Measurements from ENCODE around the gene SMYD3.
"Not testable (repeated sequence)": the region's sequence is repeated elsewhere in the genome, so short reads cannot be mapped to it uniquely, and the experiment has no call there.

The SMYD3 gene

GRCh38 chr1:246081856-246082668, 425.0 kb downstream of the SMYD3 start:
- H3K9me3 ChIP-seq (ENCODE audit: low read length), result no peaks in the 10 kb centered on the region
- no peaks in the 10 kb centered on the region for H3K36me3 ChIP-seq (ENCODE audit: insufficient read depth, low read length)
- H3K27me3 ChIP-seq (ENCODE audit: control insufficient read depth in 1 of 2, insufficient read depth in 2 of 2, low read length in 2 of 2), result no peaks in the 10 kb centered on the region
- H3K27ac ChIP-seq (ENCODE audit: low read depth, low read length), result no peak overlapping the region
- H3K9ac ChIP-seq (ENCODE audit: low read length), result no peak overlapping the region
- H3K4me3 ChIP-seq (ENCODE audit: low read depth in 1 of 2, low read length in 2 of 2), result no peak overlapping the region
- peaks cover 11% of the 10 kb centered on the region for H3K4me1 ChIP-seq (ENCODE audit: insufficient read depth, low read length)

- Histone ChIP-seq H3K27ac (ENCODE audit: low read depth, low read length) (no peak overlapping the region), H3K9ac (ENCODE audit: low read length) (no peak overlapping the region), H3K27me3 (ENCODE audit: control insufficient read depth in 1 of 2, insufficient read depth in 2 of 2, low read length in 2 of 2) (no peaks in the 10 kb centered on the region), H3K4me3 (ENCODE audit: low read depth in 1 of 2, low read length in 2 of 2) (no peak overlapping the region), H3K9me3 (ENCODE audit: low read length) (no peaks in the 10 kb centered on the region), H3K4me1 (ENCODE audit: insufficient read depth, low read length) (peaks cover 11% of the 10 kb centered on the region), H3K36me3 (ENCODE audit: insufficient read depth, low read length) (no peaks in the 10 kb centered on the region)
These were observed 425.9 kb downstream of the SMYD3 start for GRCh38 chr1:246081138-246081702.

GRCh38 chr1:246080031-246080430, 427.0 kb downstream of the SMYD3 start:
- Histone ChIP-seq H3K9me3 (ENCODE audit: low read length) (no peaks in the 10 kb centered on the region), H3K27me3 (ENCODE audit: control insufficient read depth in 1 of 2, insufficient read depth in 2 of 2, low read length in 2 of 2) (no peaks in the 10 kb centered on the region), H3K4me3 (ENCODE audit: low read depth in 1 of 2, low read length in 2 of 2) (no peak overlapping the region), H3K27ac (ENCODE audit: low read depth, low read length) (no peak overlapping the region), H3K9ac (ENCODE audit: low read length) (no peak overlapping the region), H3K36me3 (ENCODE audit: insufficient read depth, low read length) (no peaks in the 10 kb centered on the region), H3K4me1 (ENCODE audit: insufficient read depth, low read length) (peaks cover 11% of the 10 kb centered on the region)

GRCh38 chr1:246078888-246079252, 428.2 kb downstream of the SMYD3 start:
- Histone ChIP-seq H3K36me3 (ENCODE audit: insufficient read depth, low read length) (no peaks in the 10 kb centered on the region), H3K27ac (ENCODE audit: low read depth, low read length) (no peak overlapping the region), H3K27me3 (ENCODE audit: control insufficient read depth in 1 of 2, insufficient read depth in 2 of 2, low read length in 2 of 2) (no peaks in the 10 kb centered on the region), H3K4me1 (ENCODE audit: insufficient read depth, low read length) (peaks cover 11% of the 10 kb centered on the region), H3K9ac (ENCODE audit: low read length) (no peak overlapping the region), H3K4me3 (ENCODE audit: low read depth in 1 of 2, low read length in 2 of 2) (no peak overlapping the region), H3K9me3 (ENCODE audit: low read length) (no peaks in the 10 kb centered on the region)

- no peak overlapping the region for H3K27ac ChIP-seq (ENCODE audit: low read depth, low read length)
- no peaks in the 10 kb centered on the region for H3K9me3 ChIP-seq (ENCODE audit: low read length)
- no peaks in the 10 kb centered on the region for H3K36me3 ChIP-seq (ENCODE audit: insufficient read depth, low read length)
- no peak overlapping the region for H3K4me3 ChIP-seq (ENCODE audit: low read depth in 1 of 2, low read length in 2 of 2)
- peaks cover 11% of the 10 kb centered on the region for H3K4me1 ChIP-seq (ENCODE audit: insufficient read depth, low read length)
- H3K9ac ChIP-seq (ENCODE audit: low read length), result no peak overlapping the region
- no peaks in the 10 kb centered on the region for H3K27me3 ChIP-seq (ENCODE audit: control insufficient read depth in 1 of 2, insufficient read depth in 2 of 2, low read length in 2 of 2)
These were observed 428.8 kb downstream of the SMYD3 start for GRCh38 chr1:246078126-246078887.

- no peaks in the 10 kb centered on the region for H3K27me3 ChIP-seq (ENCODE audit: control insufficient read depth in 1 of 2, insufficient read depth in 2 of 2, low read length in 2 of 2)
- H3K4me3 ChIP-seq (ENCODE audit: low read depth in 1 of 2, low read length in 2 of 2), result no peak overlapping the region
- H3K9me3 ChIP-seq (ENCODE audit: low read length), result no peaks in the 10 kb centered on the region
- no peak overlapping the region for H3K9ac ChIP-seq (ENCODE audit: low read length)
- no peaks in the 10 kb centered on the region for H3K36me3 ChIP-seq (ENCODE audit: insufficient read depth, low read length)
- no peak overlapping the region for H3K27ac ChIP-seq (ENCODE audit: low read depth, low read length)
- peaks cover 11% of the 10 kb centered on the region for H3K4me1 ChIP-seq (ENCODE audit: insufficient read depth, low read length)
These were observed 429.6 kb downstream of the SMYD3 start for GRCh38 chr1:246077476-246077875.

- no peaks in the 10 kb centered on the region for H3K9me3 ChIP-seq (ENCODE audit: low read length)
- H3K36me3 ChIP-seq (ENCODE audit: insufficient read depth, low read length), result no peaks in the 10 kb centered on the region
- no peak overlapping the region for H3K27ac ChIP-seq (ENCODE audit: low read depth, low read length)
- no peak overlapping the region for H3K9ac ChIP-seq (ENCODE audit: low read length)
- H3K4me1 ChIP-seq (ENCODE audit: insufficient read depth, low read length), result peaks cover 11% of the 10 kb centered on the region
- no peak overlapping the region for H3K4me3 ChIP-seq (ENCODE audit: low read depth in 1 of 2, low read length in 2 of 2)
- H3K27me3 ChIP-seq (ENCODE audit: control insufficient read depth in 1 of 2, insufficient read depth in 2 of 2, low read length in 2 of 2), result no peaks in the 10 kb centered on the region
These were observed 432.7 kb downstream of the SMYD3 start for GRCh38 chr1:246074421-246074820.

- Histone ChIP-seq H3K36me3 (ENCODE audit: insufficient read depth, low read length) (no peaks in the 10 kb centered on the region), H3K9ac (ENCODE audit: low read length) (no peak overlapping the region), H3K9me3 (ENCODE audit: low read length) (no peaks in the 10 kb centered on the region), H3K27me3 (ENCODE audit: control insufficient read depth in 1 of 2, insufficient read depth in 2 of 2, low read length in 2 of 2) (no peaks in the 10 kb centered on the region), H3K4me3 (ENCODE audit: low read depth in 1 of 2, low read length in 2 of 2) (no peak overlapping the region), H3K27ac (ENCODE audit: low read depth, low read length) (no peak overlapping the region), H3K4me1 (ENCODE audit: insufficient read depth, low read length) (no peaks in the 10 kb centered on the region)
These were observed 434.6 kb downstream of the SMYD3 start for GRCh38 chr1:246072456-246072955.

GRCh38 chr1:246071981-246072380, 435.1 kb downstream of the SMYD3 start:
- H3K9me3 ChIP-seq (ENCODE audit: low read length); H3K4me3 ChIP-seq (ENCODE audit: low read depth in 1 of 2, low read length in 2 of 2); H3K36me3 ChIP-seq (ENCODE audit: insufficient read depth, low read length); H3K27me3 ChIP-seq (ENCODE audit: control insufficient read depth in 1 of 2, insufficient read depth in 2 of 2, low read length in 2 of 2); H3K4me1 ChIP-seq (ENCODE audit: insufficient read depth, low read length); H3K9ac ChIP-seq (ENCODE audit: low read length); H3K27ac ChIP-seq (ENCODE audit: low read depth, low read length): not testable (repeated sequence)

- not testable (repeated sequence) for H3K27ac ChIP-seq (ENCODE audit: low read depth, low read length)
These were observed 435.5 kb downstream of the SMYD3 start for GRCh38 chr1:246071561-246071960.

GRCh38 chr1:246069581-246069980, 437.5 kb downstream of the SMYD3 start:
- Histone ChIP-seq H3K27me3 (ENCODE audit: control insufficient read depth in 1 of 2, insufficient read depth in 2 of 2, low read length in 2 of 2) (no peaks in the 10 kb centered on the region), H3K4me3 (ENCODE audit: low read depth in 1 of 2, low read length in 2 of 2) (no peak overlapping the region), H3K4me1 (ENCODE audit: insufficient read depth, low read length) (no peaks in the 10 kb centered on the region), H3K9me3 (ENCODE audit: low read length) (no peaks in the 10 kb centered on the region), H3K27ac (ENCODE audit: low read depth, low read length) (no peak overlapping the region), H3K9ac (ENCODE audit: low read length) (no peak overlapping the region), H3K36me3 (ENCODE audit: insufficient read depth, low read length) (no peaks in the 10 kb centered on the region)

More at GRCh38 chr1:246071561-246071960, 435.5 kb downstream of the SMYD3 start:
- H3K9me3 ChIP-seq (ENCODE audit: low read length); H3K4me3 ChIP-seq (ENCODE audit: low read depth in 1 of 2, low read length in 2 of 2); H3K9ac ChIP-seq (ENCODE audit: low read length); H3K4me1 ChIP-seq (ENCODE audit: insufficient read depth, low read length); H3K36me3 ChIP-seq (ENCODE audit: insufficient read depth, low read length); H3K27me3 ChIP-seq (ENCODE audit: control insufficient read depth in 1 of 2, insufficient read depth in 2 of 2, low read length in 2 of 2): not testable (repeated sequence)
